HG03175 (cell line): ENCODE measurements around the gene AKR1C2.
"Not testable (repeated sequence)": the region's sequence is repeated elsewhere in the genome, so short reads cannot be mapped to it uniquely, and the experiment has no call there.

Experiments
- ATAC-seq: cut with Tn5 transposase; IDR thresholded peaks from one replicate; pipeline ENCODE4 v1.9.1; 2021; ENCODE audit warnings: mild to moderate bottlenecking, moderate library complexity; ENCODE audit not compliant: unreplicated experiment

Gene AKR1C2

DNA sequence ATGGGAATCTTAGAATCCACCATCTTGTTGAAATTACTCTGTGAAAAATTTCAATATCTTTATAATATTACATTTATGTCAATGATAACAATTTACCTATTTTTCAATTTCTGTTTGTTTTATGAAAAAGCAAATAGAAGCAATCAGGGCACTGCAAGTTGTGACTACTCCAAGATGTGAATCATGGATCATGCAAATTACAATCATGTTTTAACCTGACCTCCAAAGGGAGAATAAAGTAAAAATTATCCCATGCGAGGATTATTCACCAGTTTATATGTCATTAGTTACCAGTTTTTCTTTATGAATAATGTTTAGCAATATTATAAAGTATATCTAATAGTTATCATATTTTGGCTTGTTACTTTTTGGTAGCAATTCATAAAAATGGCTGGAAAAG lies 41.3 kb downstream of the AKR1C2 start:
- ATAC-seq = not testable (repeated sequence)

DNA sequence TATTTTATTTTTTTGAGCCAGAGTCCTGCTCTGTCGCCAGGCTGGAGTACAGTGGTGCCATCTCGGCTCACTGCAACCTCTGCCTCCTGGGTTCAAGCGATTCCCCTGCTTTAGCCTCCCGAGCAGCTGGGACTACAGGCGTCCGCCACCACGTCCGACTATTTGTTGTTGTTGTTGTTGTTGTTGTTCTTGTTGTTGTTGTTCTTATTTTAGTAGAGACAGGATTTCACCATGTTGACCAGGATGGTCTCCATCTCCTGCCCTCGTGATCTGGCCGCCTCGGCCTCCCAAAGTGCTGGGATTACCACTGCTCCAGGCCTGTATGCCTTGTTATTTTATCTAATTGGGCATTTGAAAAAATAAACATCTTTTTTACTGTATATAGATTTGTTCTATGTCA lies 42.1 kb downstream of the AKR1C2 start:
- not testable (repeated sequence) for ATAC-seq

DNA sequence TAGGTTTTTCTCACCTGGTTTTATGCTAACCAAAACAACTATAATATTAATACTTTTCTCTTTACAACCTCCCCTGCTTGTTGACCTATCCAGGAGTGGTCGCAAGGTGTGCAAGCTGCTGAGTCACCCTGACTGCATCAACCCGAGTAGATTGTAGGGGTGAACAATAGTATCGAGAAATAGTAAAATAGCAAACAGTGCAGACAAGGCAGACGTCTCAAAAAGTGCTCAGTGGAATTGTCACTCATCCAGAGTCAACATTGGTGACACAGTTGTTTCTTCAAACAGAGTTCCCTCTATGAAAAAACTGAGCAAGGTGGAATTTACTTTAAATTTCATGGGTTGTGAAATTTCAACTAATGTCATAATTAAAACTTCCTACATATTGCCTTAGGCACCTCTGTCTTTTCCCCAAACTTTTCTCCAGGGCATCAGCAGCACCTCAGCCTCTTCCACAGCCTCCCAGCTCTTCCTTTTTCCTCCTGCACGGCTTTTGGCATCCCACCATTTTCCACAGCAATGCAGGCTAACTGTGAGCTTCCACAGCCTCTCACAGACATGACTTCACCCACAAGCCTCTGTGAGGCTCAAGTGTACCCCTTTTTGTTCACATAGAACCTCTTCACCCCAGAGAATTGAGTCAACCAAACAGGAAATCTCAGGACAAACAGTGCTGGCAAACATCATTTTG lies 46.6 kb downstream of the AKR1C2 start:
- not testable (repeated sequence) for ATAC-seq

DNA sequence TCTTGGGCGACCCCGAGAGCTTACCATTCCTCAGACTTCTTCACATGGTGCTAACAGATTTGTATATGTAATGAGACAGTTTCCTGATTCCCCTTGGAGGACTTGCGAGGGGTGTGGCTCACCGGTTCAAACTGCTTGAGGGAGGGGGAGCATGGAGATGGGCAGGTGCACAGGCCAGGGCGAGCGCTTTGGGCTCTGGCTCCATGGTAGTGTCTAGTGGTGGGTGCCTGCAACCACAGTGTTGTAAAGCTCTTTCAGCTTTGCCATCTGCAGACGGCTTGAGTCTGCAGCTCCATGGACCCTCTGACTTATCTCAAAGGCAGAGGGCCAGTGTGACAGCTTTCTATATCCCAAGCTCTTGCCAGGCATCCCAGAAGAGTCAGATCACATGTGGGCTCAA lies 47.6 kb downstream of the AKR1C2 start:
- ATAC-seq = not testable (repeated sequence)

DNA sequence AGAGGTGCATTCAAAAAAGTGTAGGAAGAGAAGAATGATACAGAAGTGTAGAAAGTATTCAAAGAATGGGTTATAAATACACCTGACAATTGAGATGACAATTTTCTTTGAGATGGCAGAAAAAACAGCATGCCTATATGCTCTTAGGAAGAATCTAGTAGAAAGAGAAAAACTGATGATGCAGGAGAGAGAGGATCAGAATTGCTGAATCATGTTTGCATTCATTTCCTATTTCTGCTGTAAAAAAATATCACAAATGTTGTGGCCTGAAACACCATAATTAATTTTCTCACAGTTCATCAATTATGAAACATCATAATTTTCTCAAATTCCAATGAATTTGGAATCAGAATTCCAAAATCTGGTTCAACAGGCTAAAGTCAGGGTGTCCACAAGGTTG lies 50.3 kb downstream of the AKR1C2 start:
- ATAC-seq = no peak

DNA sequence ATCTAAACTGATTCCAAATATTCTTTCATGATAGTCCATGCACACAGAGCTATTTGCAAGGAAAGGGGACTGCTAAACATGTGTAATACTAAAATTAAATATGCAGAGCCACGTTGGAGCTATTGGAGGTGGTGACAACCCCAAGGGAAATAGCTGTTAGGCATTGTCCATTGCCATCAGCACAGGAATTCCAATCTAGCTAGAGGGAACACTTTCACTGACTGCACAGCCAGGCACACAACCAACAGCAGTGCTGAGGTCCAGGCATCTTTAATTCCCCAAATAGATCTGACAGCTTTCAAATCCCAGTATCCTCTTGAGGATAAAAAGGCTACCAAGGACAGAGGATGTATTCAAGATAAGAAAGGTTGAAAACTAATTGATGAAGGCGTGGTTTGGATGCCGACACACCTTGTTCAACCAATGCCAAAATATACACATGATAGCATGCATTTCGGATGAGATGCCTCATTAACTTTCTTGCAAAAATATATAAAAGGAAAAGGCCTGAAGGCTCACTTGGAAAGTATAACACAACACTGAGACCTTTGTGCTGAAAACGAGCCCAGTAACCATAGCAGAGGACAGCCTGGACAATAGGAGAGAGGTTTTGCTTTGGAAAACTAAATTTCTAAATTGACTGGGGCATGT lies 52.0 kb downstream of the AKR1C2 start:
- ATAC-seq = not testable (repeated sequence)

DNA sequence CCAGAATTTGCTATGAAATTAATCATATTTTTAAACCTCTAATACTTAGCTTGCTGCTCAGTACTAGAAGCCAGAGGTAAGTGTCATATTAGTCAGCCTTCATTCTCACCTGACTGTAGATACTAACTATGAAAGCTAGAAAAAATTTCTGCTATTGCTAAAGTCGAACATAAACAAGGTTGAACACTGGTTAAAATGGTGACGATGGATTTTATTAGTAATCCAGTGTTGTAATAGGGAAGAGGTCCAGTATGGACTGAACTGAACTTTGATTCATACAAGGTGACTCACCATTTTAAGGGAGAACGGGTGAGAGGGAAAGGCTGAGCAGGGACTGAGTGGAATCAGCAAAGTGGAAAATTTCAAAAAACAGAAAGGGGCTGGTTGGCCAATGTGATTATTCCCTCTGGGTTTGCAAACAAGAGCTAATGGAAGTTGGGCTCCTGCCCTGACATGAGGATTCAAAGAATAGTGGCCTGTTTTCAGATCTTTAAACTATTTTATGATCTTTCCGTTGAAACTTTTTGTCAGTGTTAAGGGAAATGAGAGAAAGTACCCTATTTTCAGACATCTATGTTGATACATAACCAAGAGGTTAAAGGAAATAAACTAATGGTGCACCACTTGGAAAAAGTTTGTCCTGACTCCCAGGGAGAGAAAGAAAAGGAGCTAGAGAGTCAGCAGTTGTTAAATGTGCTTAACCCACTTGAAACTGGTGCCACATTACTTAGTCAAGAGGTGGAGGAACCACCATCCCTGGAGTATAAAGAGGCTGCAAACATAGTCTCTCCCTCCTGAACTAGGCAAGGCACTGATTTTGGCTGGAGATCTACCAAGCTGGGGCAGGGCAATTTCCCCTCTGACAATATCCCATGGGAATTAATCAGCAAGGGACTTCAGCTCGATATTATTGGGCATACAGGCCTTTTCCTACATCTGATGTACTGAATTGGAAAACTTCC lies 55.7 kb downstream of the AKR1C2 start:
- ATAC-seq = no peak

DNA sequence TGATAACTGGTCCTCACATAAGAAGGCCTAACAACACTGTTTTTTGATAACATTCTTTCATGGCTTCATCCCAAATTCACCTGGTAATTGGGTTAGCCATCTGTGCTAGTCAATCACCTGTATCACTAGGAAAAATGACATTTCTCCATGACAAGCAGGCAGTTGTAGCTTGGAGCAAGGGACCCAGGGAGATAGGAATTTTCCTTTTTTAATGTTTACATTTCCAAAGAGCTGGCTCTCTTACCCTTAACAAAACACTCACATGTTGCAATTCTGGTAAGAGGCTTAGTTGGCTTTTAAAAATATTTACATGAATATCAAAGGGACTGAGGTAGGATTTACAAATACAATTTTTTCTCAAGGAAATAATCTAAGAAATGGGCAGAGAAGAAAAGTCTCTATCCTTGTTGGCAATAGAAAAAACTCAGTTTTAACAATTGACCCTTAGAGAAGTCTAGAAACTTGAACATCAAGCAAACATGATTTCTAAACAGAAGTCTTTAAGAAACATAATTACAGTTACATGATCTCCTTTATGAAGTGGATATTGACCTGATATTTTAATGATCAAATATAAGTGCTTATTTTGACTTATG lies 56.5 kb downstream of the AKR1C2 start:
- no peak for ATAC-seq

DNA sequence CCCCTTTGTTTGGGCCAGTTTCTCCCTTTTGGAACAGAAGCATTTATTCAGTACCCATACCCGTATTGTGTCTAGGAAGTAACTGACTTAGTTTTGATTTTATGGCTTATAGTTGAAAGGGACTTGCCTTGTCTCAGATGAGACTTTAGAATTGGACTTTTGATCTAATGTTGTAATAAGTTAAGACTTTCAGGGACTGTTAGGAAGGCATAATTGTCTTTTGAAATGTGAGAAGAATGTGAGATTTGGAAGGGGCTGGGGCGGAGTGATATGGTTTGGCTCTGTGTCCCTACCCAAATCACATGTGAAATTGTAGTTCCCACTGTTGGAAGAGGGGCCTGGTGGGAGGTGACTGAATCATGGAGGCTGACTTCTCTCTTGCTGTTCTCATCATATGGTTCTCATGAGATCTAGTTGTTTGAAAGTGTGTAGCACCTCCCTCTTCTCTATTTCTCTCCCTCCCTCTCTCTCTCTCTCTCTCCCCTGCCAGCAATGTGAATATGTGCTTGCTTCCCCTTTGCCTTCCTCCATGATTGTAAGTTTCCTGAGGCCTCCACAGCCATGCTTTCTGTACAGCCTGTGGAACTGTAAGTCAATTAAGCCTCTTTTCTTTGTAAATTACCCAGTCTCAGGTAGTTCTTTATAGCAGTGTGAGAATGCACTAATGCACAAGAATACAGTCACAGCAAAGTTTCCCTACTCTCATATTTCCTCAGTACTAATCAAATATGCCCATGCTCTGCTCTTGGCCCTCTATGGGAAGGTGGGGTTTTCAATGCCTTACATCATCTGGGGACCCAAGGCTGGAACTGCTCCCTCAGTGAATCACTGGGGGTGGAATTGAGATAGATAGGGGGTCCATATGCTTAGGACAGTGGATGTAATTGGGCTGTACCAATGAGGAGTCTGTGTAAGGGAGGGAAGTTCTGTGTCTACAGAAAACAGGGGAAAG lies 57.6 kb downstream of the AKR1C2 start:
- ATAC-seq = no peak

DNA sequence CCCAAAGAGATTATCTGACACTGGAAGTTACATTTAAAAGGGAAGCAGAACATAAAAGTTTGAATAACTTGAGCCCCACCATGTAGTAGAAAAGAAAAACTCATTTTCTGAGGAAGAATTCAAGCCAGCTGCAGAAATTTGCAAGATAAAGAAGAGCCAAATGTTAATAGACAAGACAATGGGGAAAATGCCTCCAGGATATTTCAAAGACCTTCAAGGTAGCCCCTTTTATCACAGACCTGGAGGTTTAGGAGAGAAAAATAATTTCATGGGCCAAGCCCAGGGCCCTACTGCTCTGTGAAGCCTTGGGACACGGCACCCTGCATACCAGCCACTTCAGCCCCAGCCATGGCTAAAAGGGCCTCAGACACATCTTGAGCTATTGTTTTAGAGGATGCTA lies 58.8 kb downstream of the AKR1C2 start:
- ATAC-seq = no peak

DNA sequence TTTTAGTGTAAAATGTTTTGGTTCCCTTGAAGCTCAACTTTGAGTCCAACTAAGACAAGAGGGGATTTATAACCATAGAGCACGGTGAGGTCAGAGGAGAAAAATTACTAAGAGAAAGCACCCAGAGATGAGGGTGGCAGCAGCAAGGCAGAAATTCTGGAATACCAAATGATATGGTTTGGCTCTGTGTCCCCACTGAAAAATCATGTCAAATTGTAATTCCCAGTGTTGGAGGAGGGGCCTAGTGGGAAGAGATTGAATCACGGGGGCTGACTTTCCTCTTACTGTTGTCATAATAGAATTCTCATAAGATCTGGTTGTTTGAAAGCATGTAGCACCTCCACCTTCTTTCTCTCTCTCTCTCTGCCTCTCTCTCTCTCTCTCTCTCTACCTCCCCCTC lies 59.8 kb downstream of the AKR1C2 start:
- no peak for ATAC-seq

DNA sequence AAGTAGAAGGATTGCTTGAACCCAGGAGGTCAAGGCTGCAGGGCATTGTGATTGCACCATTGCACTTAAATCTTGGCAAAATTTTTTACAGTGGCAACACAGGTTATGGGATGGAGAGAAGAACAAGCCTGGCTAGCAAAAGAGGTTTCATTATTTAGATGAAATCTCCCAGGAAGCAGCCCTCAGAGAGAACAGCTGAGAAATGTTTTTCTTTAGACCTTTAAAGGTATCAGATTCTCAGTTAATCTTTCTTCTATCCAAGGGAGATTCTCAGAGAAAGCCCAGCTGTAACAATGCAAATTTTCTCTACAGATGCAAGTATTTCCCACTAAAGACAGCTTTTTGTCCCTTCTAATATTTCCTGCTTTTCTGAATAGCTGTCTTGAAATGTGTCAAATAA lies 60.2 kb downstream of the AKR1C2 start:
- not testable (repeated sequence) for ATAC-seq

DNA sequence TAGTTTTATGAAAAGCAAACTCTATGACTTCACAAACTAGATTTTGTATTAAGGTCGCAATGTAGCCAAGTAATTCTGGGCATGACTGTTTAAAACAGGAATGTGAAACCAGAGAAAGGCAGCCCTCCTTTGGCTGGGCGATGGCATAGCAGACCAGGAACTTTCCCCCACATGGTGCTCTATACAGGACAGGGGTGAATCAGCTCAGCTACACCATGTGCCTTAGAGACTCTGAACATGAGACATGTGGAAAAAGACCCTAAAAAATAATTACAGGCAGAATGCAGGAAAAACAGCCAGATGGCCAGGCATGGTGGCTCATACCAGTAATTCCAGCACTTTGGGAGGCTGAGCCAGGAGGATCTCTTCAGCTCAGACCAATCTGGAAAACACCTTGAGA lies 60.7 kb downstream of the AKR1C2 start:
- ATAC-seq = not testable (repeated sequence)

DNA sequence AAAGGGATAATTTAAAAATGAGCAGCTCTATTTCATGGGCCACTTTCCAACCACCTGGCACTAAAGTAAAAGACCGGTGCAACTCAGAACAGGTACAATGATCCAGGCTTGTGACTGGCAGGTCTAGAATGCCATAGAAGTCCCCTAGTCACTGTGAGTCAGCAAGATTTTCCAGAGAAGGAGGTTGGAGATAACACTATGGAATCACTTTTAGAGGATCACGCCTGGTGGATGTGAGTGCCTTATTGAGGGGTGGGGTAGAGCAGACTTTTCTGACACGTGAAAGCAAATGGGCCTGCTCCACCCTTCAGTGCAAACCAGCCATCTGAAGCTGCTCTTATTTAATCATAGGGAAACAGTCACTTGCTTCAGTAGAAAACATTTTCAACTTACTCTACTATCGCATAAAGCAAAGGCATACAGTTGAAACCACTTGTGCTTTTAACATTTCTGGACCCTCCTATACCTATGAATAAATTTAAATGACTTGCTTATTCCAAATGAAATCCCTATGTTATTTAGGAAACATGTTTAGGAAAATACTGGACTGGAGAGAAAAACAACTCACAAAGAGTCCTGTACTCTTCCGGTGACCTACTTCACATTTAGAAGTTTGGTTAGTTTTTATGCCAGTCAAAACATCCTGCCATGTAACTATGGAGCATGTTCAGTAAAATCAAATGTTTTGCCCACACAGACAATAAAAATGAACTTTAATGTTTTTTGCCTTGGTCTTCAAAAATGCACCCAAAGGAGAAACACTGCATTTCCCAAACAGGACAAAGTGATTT lies 61.9 kb downstream of the AKR1C2 start:
- ATAC-seq = no peak

DNA sequence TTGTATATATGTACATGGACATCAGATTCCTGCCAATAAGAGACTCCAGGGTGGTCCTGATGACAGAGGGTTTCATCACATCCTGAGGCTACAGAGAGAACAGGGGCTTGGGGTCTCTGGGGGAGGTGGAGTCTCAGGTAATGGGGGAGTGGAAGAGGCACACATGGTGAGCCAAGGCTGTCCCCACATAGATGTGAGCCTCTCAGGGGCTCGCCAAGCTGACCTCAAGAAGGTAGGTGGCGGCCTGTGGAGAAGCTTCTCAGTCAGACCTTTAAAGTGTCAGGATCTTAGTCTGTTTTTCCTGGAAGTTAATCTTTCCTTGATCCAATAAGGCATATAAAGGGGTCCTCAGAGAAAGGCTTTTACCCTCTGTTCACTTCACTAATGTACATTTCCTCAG lies 62.7 kb downstream of the AKR1C2 start:
- ATAC-seq = not testable (repeated sequence)

DNA sequence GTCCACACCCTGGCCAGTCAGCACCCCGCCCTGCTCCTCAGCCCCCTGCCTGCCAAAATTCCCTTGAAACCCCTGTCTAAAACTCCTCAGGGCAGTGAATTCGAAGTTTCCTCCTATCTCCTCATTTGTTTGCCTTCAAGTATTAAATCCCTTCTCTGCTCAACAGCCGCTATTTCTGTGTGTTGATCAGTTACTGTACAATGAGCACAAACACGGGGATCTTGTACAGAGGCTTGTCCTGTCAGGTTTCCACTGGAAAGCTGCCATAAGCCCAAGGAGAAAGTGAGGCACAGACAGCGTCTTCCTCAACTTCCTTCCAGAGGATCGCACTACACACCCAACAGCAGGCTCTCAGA lies 63.6 kb downstream of the AKR1C2 start:
- ATAC-seq = not testable (repeated sequence)

DNA sequence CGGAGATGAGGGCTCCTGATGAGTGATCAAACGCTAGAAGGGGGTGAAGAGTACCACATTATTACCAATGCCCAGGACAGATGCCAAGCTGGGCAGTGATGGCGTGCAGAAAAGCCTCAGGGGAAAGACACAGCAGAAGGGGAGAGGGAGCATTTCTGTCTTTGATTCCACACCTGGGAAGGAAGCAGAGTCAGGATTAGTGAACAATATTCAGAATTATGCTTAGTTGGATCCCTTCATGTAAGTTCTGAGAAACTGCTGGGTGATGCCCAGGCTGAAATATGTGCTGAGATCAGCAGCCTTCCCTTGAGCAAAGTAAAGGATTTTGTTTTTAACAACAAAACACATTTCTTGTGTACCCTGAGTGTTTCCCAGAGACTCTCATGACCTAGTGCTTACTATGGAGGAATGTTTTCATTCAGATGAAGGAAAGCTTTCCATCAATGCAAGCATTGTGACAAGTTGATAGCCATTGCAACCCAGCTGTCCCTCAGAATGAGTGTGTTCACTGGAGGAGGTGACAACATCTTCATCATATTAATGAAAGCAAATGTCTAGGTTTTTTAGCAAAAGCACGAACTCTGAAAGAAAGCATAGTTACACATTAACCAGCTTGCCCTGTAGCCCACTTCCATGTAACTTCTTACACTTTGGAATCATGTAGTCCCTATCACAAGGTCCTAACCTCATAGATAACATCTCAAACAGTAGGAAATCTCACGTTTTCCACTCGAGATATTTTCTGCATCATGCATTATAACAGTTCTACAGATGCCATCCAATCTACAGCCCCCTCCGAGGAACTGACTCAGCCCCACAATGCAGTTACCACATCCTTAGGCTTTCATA lies 64.2 kb downstream of the AKR1C2 start:
- no peak for ATAC-seq
